Panc1 (cell line): Measurements from ENCODE around the gene ISCA2. TPM values are rescaled to one million over a fixed set of nuclear protein-coding genes. Genes with fewer than 3 reads are reported as not detected.
A peak's percentile ranks its signal among the peaks of the same experiment; 100 is the strongest.

Source experiments
- ATAC-seq: fragments of 200-7000 bp; cut with Tn5 transposase; 2 replicates; pipeline ENCODE4 v1.9.1; 2020; ENCODE audit warnings: mild to moderate bottlenecking, moderate library complexity
- BruUV-seq: library from RNA; stranded (reverse); fragments of 400-500 nt; replicated peaks from 2 replicates; lab custom pipeline; 2021; lab: Mats Ljungman, UMichigan
- CTCF ChIA-PET: fragments of 300-600 bp; sonication (Branson Sonifier 250); formaldehyde crosslinking; loops from one replicate; lab custom pipeline; 2022; ENCODE audit warnings: antibody characterized with exemption; lab: Charles Lee
- POLR2A ChIA-PET: fragments of 300-600 bp; sonication (Branson Sonifier 250); formaldehyde crosslinking; loops from one replicate; lab custom pipeline; 2022; ENCODE audit warnings: antibody characterized with exemption; lab: Charles Lee
- DNase-seq: peaks from one replicate; pipeline ENCODE4 v3.0.0-alpha.2; 2010; ENCODE audit warnings: low read depth, low spot score
- H3K27ac ChIP-seq: 2 replicates; pipeline ENCODE4 v1.5.1; 2011; ENCODE audit warnings: mild to moderate bottlenecking, low read length, inconsistent platforms
- H3K27me3 ChIP-seq: fragments of 200-500 bp; sonication (Bioruptor generic); 2 replicates; pipeline ENCODE4 v1.6.0; 2014; ENCODE audit warnings: low read length, inconsistent platforms; ENCODE audit not compliant: control insufficient read depth, insufficient read depth
- H3K36me3 ChIP-seq: fragments of 200-500 bp; sonication (Bioruptor generic); 2 replicates; pipeline ENCODE4 v1.5.1; 2014; ENCODE audit warnings: inconsistent platforms, mild to moderate bottlenecking, low read length, moderate library complexity; ENCODE audit not compliant: control insufficient read depth, insufficient read depth
- H3K4me1 ChIP-seq: 2 replicates; pipeline ENCODE4 v1.5.1; 2011; ENCODE audit warnings: inconsistent platforms, mild to moderate bottlenecking, low read length, moderate library complexity; ENCODE audit not compliant: control insufficient read depth, insufficient read depth
- H3K4me3 ChIP-seq, 2 experiments: 2 replicates each; pipeline ENCODE4 v1.5.1; 2011 to 2012; ENCODE audit warnings: low read depth in 2 of 2, low read length in 2 of 2, mild to moderate bottlenecking in 2 of 2, inconsistent platforms in 1 of 2, moderate library complexity in 1 of 2
- H3K9me3 ChIP-seq: fragments of 200-500 bp; sonication (Bioruptor generic); 2 replicates; pipeline ENCODE4 v1.5.1; 2014; ENCODE audit warnings: low read depth, mild to moderate bottlenecking, inconsistent platforms, low read length, moderate library complexity; ENCODE audit not compliant: control insufficient read depth, insufficient read depth
- CTCF ChIP-seq: fragments of 450-650 bp; IDR thresholded peaks from 2 replicates; pipeline ENCODE4 v1.5.1; 2017; ENCODE audit warnings: mild to moderate bottlenecking
- POLR2AphosphoS5 ChIP-seq: IDR thresholded peaks from 2 replicates; pipeline ENCODE4 v1.6.1; 2012; ENCODE audit warnings: mild to moderate bottlenecking, low read depth, low read length, moderate library complexity
- SIN3A ChIP-seq: IDR thresholded peaks from 2 replicates; pipeline ENCODE4 v1.6.1; 2012; ENCODE audit warnings: low read depth, mild to moderate bottlenecking, low read length, moderate library complexity, borderline replicate concordance; ENCODE audit not compliant: insufficient read depth
- TCF7L2 ChIP-seq: IDR thresholded peaks from 2 replicates; pipeline ENCODE4 v1.6.1; 2011; ENCODE audit warnings: mild to moderate bottlenecking, low read depth, low read length, inconsistent platforms
- in situ Hi-C: cut with HindIII; loops from 2 replicates; pipeline ENCODE4 v1.10.0; 2016; ENCODE audit warnings: low sequenced_read_pairs, low pct_unique_long_range_greater_than_20kb
- intact Hi-C: fragments of 100-400 bp; cut with micrococcal nuclease; formaldehyde crosslinking; loops from one replicate; pipeline ENCODE4 v1.10.0; 2022; ENCODE audit not compliant: unreplicated experiment
- total RNA-seq: library from RNA; stranded (reverse); gene quantifications from one replicate; pipeline ENCODE4 v1.2.1, GENCODE V29; 2021; ENCODE audit not compliant: unreplicated experiment
- TF ChIP-seq, protein P1 (sequence below), 2 experiments: IDR thresholded peaks; 2 replicates each; pipeline ENCODE4 v1.6.1; 2011 to 2012; ENCODE audit warnings: low read depth in 2 of 2, control low read depth in 1 of 2, low read length in 1 of 2, mild to moderate bottlenecking in 1 of 2, moderate library complexity in 1 of 2; ENCODE audit not compliant: insufficient read depth in 1 of 2

Gene ISCA2
- total RNA-seq, 1 experiment from 2014 or later: 26.1 TPM

- intact Hi-C loops: no loop called here
- no peak overlapping the region for H3K4me3 ChIP-seq
- no peaks in the 10 kb centered on the region for H3K27me3 ChIP-seq
- TF ChIP-seq TCF7L2: no peak
- no peak for TF ChIP-seq SIN3A
- TF ChIP-seq, protein P1, sequence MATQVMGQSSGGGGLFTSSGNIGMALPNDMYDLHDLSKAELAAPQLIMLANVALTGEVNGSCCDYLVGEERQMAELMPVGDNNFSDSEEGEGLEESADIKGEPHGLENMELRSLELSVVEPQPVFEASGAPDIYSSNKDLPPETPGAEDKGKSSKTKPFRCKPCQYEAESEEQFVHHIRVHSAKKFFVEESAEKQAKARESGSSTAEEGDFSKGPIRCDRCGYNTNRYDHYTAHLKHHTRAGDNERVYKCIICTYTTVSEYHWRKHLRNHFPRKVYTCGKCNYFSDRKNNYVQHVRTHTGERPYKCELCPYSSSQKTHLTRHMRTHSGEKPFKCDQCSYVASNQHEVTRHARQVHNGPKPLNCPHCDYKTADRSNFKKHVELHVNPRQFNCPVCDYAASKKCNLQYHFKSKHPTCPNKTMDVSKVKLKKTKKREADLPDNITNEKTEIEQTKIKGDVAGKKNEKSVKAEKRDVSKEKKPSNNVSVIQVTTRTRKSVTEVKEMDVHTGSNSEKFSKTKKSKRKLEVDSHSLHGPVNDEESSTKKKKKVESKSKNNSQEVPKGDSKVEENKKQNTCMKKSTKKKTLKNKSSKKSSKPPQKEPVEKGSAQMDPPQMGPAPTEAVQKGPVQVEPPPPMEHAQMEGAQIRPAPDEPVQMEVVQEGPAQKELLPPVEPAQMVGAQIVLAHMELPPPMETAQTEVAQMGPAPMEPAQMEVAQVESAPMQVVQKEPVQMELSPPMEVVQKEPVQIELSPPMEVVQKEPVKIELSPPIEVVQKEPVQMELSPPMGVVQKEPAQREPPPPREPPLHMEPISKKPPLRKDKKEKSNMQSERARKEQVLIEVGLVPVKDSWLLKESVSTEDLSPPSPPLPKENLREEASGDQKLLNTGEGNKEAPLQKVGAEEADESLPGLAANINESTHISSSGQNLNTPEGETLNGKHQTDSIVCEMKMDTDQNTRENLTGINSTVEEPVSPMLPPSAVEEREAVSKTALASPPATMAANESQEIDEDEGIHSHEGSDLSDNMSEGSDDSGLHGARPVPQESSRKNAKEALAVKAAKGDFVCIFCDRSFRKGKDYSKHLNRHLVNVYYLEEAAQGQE (IDR thresholded peaks at IDR 0.05; ENCODE audit: insufficient read depth in 1 of 2, low read depth in 2 of 2, low read length in 1 of 2): no peak
- TF ChIP-seq CTCF: no peak
- no peak for TF ChIP-seq POLR2AphosphoS5
- ATAC-seq (peak; percentile 48; the same call in 1 of the 2 replicates), DNase-seq (no peak)
- ChIA-PET CTCF (no interaction called here), POLR2A (interaction anchor here (0.6 kb wide), 1 partner anchor 29 kb away, joined by 3 read pairs; no protein-coding TSS in a partner anchor)
- no peak overlapping the region for H3K27ac ChIP-seq
- no peaks in the 10 kb centered on the region for H3K9me3 ChIP-seq
- BruUV-seq: no TSS peak
- H3K4me1 ChIP-seq: no peaks in the 10 kb centered on the region
- in situ Hi-C loops: no loop called here
- no peaks in the 10 kb centered on the region for H3K36me3 ChIP-seq
These were observed 14.7 kb downstream of the ISCA2 start for GRCh38 chr14:74508292-74508731.

GRCh38 chr14:74508844-74509428 lies 15.4 kb downstream of the ISCA2 start:
- no peaks in the 10 kb centered on the region for H3K36me3 ChIP-seq
- no peak for TF ChIP-seq POLR2AphosphoS5
- no peak for TF ChIP-seq SIN3A
- TF ChIP-seq CTCF: no peak
- TF ChIP-seq, protein P1 (IDR thresholded peaks at IDR 0.05; ENCODE audit: insufficient read depth in 1 of 2, low read depth in 2 of 2, low read length in 1 of 2): no peak
- no peak for TF ChIP-seq TCF7L2
- no peak overlapping the region for H3K27ac ChIP-seq
- H3K9me3 ChIP-seq: no peaks in the 10 kb centered on the region
- no peaks in the 10 kb centered on the region for H3K4me1 ChIP-seq
- ChIA-PET CTCF (no interaction called here), POLR2A (no interaction called here)
- no peaks in the 10 kb centered on the region for H3K27me3 ChIP-seq
- H3K4me3 ChIP-seq: no peak overlapping the region
- in situ Hi-C loops: no loop called here
- ATAC-seq: no peak
- BruUV-seq: no TSS peak
- intact Hi-C loops: no loop called here
- no peak for DNase-seq
